ENCODE results near the gene RGS16.

RGS16 gene

DNA sequence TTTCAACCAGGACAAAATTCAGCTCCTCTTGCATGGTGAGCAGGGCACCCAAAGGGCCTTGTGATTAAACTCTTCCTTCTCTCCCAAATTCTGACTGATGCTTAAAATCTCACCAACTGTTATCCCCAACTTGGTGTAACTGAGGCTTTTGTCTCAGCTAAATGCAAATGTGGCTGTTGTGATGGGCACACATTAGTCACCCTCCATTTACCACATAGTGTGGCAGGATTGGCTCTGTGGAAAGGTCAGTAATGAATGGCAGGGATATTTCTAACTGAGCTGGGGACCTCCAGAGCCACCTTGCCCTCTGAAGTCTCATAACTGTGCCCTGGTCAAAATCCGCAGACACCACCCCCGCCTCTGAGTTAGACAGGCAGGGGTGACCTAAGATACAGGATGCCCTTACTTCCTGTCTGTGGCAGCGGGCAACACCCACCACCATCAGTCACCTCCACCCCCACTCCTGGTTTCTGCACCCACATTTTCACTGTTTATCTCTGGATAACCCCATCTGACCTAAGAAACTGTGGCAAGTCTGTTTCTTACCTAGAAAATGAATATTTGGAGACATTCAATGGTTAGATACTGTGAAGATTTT lies 25.4 kb upstream of the RGS16 start:
- DNase-seq (ENCODE audit: low spot score) = peak; percentile 58

DNA sequence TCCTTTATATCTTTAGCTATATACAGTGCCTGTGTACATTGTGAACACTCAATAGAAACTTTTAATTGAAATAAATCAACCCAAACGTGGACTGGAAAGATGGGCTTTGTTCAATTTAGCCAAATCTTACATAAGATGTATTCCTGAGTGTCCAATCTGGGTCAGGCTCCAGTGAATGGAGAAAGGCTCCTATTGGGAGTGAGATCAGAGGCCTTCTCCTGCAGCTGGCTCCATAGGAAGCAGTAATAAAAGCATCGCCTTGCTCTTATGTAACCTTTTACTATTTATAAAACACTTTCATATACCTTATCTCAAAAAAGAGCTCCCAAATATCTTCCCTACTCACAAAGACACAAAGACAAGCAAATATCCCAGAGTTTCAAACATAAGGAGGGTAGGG lies 24.9 kb upstream of the RGS16 start:
- no peak for DNase-seq (ENCODE audit: low spot score)

DNA sequence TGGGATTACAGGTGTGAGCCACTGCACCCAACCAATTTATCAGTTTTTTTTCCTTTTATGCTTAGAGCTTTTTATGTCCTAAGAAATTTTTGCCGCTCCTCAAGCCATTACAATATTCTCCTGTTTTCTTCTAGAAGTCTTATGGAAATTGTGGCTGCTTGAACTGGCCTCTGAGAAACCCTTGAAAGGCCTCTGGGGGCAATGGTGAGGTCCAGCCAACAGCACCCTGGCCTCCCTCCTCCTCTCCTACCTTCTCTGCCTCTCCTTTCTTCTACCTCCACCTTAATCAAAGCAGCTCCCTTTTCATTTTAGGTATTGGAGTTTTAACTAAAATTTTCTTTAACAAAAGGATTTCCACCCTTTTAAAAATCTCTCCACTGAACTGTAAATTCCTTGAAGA lies 24.5 kb upstream of the RGS16 start:
- no peak for DNase-seq (ENCODE audit: low spot score)

DNA sequence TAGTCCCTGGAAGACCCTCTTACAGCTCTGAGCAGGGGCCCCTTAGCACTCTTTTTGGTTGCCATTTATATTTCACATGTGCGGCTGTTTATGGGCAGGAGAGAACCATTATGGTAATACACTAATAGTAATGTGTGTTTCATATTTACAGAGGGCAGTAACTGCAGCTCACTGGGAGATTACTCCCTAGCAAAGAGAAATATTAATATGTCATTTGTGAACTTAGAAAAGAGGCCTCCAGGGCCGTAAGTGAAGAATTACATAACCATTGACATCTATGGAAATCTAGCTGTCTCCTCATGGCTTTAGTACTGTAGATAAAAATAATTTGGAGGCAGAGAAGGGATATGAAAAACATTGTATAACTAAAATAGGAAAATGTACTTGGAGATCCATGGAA lies 23.4 kb upstream of the RGS16 start:
- no peak for DNase-seq (ENCODE audit: low spot score)

DNA sequence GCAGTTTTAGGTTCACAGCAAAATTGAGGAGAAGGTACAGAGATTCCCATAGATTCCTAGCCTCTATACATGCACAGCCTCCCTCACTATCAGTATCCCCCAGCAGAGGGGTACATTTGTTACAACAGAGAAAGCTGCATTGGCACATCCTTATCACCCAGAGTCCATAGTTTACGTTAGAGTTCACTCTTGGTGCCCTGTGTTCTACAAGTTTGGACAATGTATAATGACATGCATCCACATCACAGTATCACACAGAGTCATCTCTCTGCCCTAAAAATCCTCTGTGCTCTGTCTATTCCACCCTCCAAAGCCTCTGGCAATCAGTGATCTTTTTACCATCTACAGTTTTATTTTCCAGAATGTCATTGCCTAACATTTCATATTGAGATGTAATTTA lies 22.3 kb upstream of the RGS16 start:
- DNase-seq (ENCODE audit: low spot score) = no peak

DNA sequence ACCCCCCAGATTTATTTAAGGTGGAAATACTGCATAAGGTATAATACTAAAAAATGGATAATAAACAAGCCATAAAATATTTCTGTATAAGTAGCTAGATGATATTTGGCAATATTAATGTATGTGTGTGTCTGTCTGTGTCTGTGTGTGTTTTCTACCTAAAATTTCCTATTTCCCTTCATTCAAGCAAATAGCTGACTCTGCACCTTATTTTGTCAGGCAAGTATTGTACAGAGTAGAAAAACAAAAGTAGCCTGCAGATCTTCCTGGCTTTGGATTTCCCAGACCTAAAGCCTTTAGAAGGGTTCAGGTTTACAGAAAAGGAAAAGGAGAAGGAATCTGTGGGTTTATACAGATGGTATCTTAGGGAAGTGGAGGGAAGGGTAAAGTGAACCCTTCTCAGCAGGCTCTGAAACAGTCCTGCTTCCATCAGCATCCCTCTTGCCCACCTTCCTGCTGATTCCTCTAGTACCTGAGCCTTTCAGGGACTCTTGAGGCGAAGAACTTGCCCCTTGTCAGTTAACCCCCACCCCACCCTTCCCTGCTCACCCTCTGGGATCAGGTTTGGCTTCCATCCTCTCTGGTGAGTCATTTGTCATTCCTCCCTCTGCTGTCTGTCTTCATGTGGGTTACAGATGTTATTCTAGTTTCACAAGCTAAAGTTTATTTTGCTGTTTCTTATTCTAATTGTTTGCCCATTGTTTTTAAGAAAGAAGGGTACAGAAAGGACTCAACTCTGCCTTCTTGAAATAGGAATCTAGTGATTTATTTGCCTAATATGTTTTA lies 21.7 kb upstream of the RGS16 start:
- no peak for DNase-seq (ENCODE audit: low spot score)

DNA sequence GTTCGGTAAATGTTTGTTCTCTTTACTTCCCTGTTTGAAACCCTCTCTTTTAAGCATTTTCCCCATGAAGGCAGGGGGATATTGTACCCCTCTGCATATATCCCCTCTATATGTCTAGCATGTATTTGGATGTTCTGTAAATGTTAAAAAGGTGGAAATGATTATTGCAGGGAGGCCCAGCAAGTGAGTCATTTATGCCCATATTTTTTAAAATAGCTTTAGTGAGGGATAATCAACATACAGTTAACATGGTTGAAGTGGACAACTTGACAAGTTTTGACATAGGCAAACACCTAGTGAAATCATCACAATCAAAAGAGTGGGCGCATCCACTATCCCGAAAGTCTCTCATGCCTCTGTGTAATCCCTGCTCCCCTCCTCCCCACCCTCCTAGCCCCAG lies 20.8 kb upstream of the RGS16 start:
- DNase-seq (ENCODE audit: low spot score) = no peak

DNA sequence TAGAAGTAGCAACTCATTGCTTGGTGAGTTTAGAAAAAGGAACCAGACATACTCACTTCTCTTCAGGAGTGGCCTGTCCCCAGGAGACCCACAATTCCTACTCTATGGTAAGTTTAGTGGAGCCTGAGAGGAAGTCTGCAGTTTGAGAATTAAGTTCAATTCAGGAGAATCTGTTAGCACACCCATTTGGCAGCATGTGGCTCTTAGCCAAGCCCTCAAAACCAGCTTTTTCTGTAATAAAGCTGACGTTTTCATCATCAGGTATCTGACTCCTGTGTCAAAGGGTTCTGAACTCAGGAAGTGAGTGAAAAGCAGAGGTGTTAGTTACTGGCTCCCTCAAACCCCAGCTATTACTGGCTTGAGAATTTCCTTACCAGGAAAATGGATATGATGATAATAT lies 20.4 kb upstream of the RGS16 start:
- no peak for DNase-seq (ENCODE audit: low spot score)

DNA sequence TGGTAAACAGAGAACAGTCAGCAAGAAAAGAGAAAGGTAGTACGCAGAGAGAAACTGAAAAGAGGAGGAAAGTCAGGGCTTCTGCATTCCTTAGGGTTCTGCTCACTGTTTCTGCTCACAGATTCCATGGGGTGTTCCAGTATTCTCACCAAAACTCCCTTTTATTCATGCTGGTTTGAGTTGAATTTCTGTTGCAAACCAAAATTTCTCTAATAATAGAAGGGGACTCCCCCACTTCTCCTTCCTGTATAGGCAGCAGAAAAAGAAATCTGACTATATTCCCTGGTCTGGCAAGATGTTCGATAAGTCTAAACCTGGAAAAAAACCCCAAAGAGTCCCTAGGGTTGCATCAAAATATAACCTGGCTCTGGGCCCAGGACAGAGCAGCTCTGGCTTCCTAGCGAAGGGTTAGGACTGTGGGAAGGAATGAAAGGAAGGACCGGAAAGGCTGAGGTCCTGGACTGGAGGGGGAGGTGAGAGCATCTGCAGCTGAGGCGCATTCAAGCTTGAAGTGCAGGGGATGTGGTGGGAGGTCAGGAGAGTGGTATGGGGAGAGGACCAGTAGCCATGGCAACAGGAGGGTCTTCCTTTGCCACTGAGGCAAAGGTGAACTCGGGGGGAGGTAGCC lies 18.8 kb upstream of the RGS16 start:
- DNase-seq (ENCODE audit: low spot score) = peak; percentile 58

DNA sequence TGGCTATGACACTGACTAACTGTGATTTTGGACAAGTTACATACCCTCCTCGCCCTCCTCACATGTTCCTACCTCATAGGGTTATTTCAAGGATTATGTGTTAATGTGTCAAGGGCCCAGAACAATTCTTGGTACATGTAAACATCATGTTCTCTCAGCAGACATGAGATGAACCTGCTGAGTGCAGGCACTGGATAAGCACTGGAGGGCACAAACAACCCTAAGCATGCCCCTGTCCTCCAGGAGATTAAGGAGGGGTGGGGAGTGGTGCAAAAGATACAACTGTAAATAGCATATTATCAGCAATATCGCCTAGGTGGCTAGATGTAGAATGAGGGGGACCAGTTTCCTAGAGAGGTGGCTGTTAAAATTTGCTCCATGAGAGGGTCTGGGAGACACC lies 17.7 kb upstream of the RGS16 start:
- DNase-seq (ENCODE audit: low spot score) = no peak

DNA sequence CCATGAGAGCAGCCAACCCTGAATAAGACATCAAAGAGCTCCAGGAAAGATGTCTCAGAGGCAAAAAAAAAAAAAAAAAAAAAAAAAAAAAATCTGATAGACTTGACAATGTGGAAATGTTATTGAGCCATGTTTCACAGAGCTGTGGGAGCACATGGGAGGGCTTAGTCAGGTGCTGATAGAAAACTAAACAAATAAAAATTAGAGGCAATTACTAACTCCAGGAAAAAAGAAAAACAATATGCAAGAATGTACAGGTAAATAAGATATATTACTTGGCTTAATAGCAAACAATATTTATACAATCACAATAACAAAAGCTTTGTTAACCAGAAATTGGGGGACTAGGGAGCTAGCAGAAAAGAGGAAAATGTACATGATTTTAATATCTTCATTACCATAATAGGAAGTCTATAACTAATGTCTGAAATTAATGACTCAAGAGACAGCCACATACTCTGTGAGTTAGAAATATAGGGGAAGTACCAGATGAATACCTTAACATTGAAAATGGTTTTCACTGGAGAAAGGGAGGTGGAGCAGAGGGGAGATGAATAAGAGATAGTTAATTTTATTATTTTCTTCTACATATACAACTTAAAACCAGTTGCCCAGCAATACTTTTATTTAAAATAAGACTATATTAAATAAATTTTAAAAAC lies 16.9 kb upstream of the RGS16 start:
- DNase-seq (ENCODE audit: low spot score) = no peak

DNA sequence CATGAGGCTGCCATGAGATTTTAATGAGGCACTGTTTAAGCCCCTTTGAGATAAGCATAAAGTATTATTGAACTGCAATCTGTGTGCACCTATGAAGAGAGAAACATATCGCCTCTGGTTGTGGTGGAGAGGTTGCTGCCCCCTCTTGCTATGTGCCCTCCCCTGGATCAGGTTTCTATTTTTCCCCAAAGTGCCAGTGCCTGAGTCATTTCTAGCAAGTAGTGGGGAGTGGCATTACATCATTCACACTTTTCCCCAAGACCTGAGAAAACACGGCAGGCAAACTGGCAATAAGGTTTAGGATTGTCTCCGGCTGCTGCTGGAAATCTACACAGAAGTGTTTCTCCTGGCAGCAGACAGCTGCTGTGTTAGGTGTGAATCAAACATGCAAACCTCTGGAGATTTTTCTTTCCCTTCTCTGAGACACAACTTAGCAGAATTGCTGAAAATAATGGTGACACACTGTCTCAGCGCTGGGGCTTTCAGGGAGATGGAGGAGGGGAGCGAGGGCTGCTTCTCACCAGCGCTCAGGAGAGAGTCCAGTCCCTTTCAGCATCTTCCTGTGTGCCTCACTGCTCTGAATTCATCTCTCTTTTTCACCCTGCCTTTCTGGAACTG lies 13.7 kb upstream of the RGS16 start:
- no peak for DNase-seq (ENCODE audit: low spot score)

DNA sequence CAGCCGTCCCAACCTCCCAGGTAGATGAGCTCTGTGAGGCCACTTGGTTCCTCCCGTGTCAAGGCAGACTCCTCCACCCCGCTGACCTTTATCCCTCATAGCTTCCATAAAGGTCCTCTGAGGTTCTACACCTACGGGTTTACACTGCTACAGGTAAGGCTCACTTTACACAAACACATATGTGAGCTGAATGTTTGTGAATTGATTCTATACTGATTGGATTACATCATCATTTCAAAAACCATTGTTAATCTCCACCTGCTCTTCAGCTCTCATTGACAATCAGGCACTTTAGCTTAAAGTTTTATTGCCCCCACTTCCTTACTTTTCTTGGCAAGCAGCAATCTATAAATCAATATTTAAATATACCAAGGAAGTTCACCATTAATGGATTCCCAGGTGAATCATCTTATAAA lies 12.8 kb upstream of the RGS16 start:
- no peak for DNase-seq (ENCODE audit: low spot score)

DNA sequence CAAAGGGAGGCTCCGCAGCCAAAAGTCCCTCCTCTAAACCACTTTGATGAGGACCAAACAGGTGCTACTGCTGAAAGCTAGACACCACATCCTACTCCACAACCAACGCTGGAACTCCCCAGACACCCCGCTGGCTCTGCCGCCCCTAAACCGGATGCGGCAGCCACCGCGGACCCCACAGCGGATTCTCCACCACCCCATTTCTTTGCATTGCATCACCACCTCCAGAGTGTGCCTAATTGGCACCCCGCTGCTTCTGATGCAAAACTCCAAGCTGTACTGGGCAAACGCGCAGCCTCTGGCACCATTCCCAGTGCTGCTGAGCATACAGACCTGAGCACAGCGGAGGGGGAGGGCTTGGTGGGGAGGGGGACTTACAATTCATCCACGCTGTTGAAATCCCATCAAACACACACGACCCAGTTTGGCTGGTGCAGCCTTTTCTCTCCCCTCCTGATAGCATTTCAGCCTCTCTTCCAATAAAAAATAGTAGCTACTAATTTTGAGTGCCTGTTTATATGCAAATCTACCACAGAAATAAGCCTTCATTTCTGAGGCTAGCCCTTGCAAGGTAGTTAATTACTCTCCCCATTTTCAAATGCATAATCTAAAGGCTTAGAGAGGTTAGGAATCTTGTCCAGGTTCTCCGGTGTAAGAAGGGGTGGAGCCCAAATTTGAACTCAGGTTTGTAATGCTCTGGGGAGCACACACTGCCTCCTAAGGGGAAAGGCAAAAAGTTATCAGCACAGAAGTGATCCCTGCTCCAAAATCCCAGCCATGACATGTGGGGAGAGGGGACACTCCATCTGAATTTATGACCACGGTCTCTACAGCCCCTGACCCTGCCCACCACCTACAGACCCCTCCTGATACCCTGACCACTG lies 12.2 kb upstream of the RGS16 start:
- DNase-seq (ENCODE audit: low spot score) = peak; percentile 93

DNA sequence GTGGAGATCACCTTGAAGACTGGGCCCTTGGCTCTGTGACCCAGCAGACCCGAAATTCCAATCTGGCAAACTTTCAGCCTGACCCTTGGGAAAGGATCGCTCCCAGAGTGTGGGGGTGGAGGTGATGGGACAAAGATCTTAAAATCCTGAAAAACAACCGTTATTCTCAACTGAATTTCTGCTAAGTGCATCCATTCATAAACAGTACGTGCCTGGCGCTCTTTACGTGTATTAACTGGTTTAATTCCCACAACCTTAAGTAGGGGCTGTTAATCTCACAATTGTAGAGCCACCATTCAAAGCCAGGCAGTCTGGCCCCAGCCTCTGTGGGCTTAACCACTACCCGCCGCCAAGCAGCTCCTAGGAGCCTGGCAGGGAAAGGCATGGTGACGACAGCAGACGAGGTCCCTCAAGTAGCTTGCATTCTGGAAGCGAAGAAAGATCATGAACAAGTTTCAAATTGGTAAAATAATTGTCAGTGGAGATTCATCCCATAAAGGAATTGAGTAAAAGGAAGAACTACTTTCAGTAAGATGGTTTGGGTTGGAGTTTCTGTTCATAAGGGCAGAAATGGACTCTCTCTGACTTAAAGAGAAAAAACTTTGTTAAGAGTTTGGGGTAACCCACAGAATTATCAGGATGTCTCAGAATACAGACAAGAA lies 11.4 kb upstream of the RGS16 start:
- DNase-seq (ENCODE audit: low spot score) = no peak

DNA sequence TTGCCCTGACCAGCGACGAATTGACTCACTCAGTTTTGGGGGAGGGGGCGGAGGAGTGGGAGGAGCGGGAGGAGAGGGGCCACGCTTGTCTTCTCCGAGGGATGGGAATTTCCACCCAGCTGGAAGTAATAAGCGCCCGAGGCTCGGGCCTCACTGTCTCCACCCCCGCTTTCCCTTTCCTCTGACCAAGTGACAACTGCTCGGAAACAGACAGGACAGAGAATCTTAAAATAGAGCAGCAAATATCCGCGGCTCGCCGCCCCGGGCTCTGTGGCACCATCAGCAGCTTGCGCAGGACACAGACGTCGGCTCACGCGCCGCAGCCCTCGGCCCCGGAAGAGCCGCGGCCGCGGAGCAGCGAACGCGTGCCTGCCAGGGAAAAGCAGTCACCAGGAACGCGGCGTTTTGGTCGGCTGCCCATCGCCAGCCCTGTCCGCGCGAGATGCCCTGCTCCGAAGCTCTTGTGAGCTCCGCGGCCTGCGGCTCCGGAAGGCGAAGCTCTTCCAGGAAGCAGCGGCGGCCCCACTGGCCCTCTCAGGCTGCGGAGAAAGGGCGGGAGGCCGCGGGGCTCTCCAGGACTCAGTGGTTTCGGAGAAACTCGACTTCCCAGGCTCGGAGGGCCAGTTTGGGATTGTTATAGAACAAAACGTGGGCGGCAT lies 10.7 kb upstream of the RGS16 start:
- peak; percentile 90 for DNase-seq (ENCODE audit: low spot score)

DNA sequence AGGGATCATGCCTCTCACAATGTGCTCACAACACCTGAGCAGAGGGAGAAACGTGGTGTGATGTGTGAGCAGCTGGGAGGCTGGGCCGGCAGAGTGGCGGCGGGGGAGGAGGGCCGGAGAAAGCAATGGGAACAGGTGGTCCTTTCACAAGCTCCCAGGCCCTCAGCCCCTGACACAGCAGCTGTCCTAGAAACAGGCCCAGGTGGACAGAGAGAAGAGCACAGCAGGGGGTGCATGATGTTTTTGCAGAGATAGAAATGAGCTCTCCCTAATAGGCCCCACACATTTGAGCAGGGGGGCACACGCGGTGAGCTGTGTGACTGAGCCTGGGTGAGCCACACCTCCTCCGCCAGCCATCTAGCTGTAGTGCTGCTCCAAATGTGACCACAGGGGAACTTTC lies 7.6 kb upstream of the RGS16 start:
- peak; percentile 82 for DNase-seq (ENCODE audit: low spot score)

DNA sequence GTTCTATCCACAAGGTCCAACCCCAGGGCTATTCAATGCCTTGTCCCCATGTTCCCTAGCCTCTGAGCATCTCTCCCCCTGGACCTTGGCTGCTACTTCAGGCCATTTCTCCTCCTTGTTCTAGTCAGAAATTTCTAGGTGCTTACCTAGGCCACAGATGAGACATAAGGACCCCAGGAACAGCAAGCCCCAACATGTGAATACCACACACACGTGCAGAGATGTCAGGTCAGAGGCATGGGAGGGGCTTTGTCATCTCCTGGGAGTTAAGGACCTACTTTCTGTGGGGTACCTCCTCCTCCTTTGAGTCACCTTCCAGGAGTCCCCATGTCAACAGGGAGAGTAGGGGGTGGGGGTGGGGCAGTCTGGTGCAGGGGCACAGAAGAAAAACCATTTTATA lies 7.1 kb upstream of the RGS16 start:
- DNase-seq (ENCODE audit: low spot score) = no peak

DNA sequence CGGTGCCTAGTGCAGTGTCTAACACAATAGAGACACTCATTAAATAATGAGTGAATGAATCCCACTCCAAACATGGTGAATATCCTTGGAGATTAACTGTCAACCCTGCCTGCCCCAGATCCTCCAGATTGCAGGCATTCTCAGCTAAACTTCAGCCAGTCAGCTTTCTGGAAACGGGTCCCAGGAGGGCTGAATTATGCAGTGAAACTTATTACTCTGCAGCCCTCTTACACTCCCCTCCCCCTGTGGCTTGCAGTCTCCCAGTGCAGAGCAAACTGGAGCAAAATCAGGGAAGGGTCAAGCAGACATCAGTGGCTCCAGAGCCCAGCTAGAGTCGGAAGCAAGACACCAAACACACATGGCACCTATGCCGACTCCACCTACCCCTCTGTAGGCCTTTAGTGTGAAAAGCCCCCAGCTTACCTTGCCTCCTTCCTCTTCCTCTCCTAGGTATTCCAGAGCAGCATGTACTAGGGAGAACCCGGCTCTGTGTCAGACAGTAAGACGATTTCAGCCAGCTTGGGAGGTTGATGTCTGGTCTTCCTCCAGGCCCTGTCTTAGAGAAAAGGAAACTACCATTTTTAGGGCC lies 6.5 kb upstream of the RGS16 start:
- no peak for DNase-seq (ENCODE audit: low spot score)
